Mammary epithelial cell (primary cell): ENCODE data around the gene STS.

Source experiments
- EZH2 ChIP-seq: IDR thresholded peaks from 2 replicates; pipeline ENCODE4 v1.6.1; 2012; ENCODE audit warnings: low read length, inconsistent platforms, borderline replicate concordance
- TF ChIP-seq, protein P1 (sequence below), 2 donors: IDR thresholded peaks in 1 of 2; conservative IDR thresholded peaks in 1 of 2; 2 replicates each; pipeline ENCODE4 v1.5.1; 2011 to 2012; ENCODE audit warnings: inconsistent platforms in 2 of 2, low read length in 2 of 2, mild to moderate bottlenecking in 2 of 2, control low read depth in 1 of 2, low read depth in 1 of 2; ENCODE audit not compliant: insufficient read depth in 1 of 2; ENCODE audit errors: extremely low read depth in 1 of 2

DNA sequence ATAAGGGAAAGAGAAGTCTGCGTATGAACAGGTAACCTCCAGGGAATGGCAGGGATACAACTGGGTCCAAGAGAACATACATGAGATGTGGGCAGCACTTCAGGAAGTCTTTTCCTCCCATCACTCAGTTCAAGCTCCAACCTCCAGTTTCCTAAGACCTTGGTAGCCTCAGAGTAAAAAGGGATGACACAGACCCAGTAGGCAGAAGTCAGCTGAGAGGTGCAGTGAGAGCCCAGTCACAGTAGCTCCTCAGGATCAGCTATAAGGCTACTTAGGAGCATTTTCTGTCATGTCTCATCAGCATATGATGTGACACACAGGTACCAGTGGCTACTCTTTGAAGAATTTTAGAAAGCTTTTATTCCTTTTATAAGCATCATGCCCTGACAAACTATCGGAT lies 12.5 kb upstream of the STS start:
- TF ChIP-seq EZH2, result no peak
- TF ChIP-seq, protein P1, sequence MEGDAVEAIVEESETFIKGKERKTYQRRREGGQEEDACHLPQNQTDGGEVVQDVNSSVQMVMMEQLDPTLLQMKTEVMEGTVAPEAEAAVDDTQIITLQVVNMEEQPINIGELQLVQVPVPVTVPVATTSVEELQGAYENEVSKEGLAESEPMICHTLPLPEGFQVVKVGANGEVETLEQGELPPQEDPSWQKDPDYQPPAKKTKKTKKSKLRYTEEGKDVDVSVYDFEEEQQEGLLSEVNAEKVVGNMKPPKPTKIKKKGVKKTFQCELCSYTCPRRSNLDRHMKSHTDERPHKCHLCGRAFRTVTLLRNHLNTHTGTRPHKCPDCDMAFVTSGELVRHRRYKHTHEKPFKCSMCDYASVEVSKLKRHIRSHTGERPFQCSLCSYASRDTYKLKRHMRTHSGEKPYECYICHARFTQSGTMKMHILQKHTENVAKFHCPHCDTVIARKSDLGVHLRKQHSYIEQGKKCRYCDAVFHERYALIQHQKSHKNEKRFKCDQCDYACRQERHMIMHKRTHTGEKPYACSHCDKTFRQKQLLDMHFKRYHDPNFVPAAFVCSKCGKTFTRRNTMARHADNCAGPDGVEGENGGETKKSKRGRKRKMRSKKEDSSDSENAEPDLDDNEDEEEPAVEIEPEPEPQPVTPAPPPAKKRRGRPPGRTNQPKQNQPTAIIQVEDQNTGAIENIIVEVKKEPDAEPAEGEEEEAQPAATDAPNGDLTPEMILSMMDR (conservative IDR thresholded peaks at IDR 0.05 in 1 of 2, IDR thresholded peaks at IDR 0.05 in 1 of 2; ENCODE audit: extremely low read depth in 1 of 2, insufficient read depth in 1 of 2, low read depth in 1 of 2, low read length in 2 of 2), result no peak
